HG03280 (cell line): Measurements from ENCODE around the gene INO80C.

ENCODE experiments used
- ATAC-seq: cut with Tn5 transposase; IDR thresholded peaks from one replicate; pipeline ENCODE4 v1.9.1; 2021; ENCODE audit warnings: mild to moderate bottlenecking, moderate library complexity; ENCODE audit not compliant: unreplicated experiment

Gene INO80C

GRCh38 chr18:35513181-35513936 lies 15.6 kb upstream of the INO80C start:
- ATAC-seq = no peak

- no peak for ATAC-seq
Observed at GRCh38 chr18:35512761-35513160, 15.0 kb upstream of the INO80C start.

GRCh38 chr18:35511833-35512232 lies 14.1 kb upstream of the INO80C start:
- ATAC-seq = no peak

- peak; percentile 59 for ATAC-seq
Observed at GRCh38 chr18:35511428-35511827, 13.7 kb upstream of the INO80C start.

GRCh38 chr18:35510076-35510651 lies 12.4 kb upstream of the INO80C start:
- ATAC-seq = no peak

- no peak for ATAC-seq
Observed at GRCh38 chr18:35508746-35509338, 11.1 kb upstream of the INO80C start.

GRCh38 chr18:35508030-35508429 lies 10.3 kb upstream of the INO80C start:
- no peak for ATAC-seq

- ATAC-seq = no peak
Observed at GRCh38 chr18:35507623-35508022, 9.9 kb upstream of the INO80C start.

GRCh38 chr18:35507192-35507591 lies 9.4 kb upstream of the INO80C start:
- ATAC-seq = no peak

GRCh38 chr18:35506024-35506712 lies 8.4 kb upstream of the INO80C start:
- no peak for ATAC-seq

GRCh38 chr18:35504996-35505395 lies 7.2 kb upstream of the INO80C start:
- no peak for ATAC-seq

GRCh38 chr18:35502052-35502451 lies 4.3 kb upstream of the INO80C start:
- no peak for ATAC-seq

GRCh38 chr18:35501369-35501768 lies 3.6 kb upstream of the INO80C start:
- no peak for ATAC-seq

- no peak for ATAC-seq
Observed at GRCh38 chr18:35500113-35500512, 2.4 kb upstream of the INO80C start.

GRCh38 chr18:35497027-35497369 lies 762 bp downstream of the INO80C start:
- ATAC-seq = peak; percentile 15

- no peak for ATAC-seq
Observed at GRCh38 chr18:35495536-35496314, 2.0 kb downstream of the INO80C start.

GRCh38 chr18:35494251-35495220 lies 3.2 kb downstream of the INO80C start:
- ATAC-seq = no peak

GRCh38 chr18:35491700-35492077 lies 6.1 kb downstream of the INO80C start:
- ATAC-seq = no peak

GRCh38 chr18:35490894-35491699 lies 6.7 kb downstream of the INO80C start:
- no peak for ATAC-seq
